SW 1271 (cell line): ENCODE measurements around the gene RUFY1.

Experiments
- DNase-seq, 2 experiments: peaks; one replicate each; lab custom pipeline; 2025; lab: John Stamatoyannopoulos, UW

RUFY1 gene

GRCh38 chr5:179605026-179605833, 54.9 kb downstream of the RUFY1 start:
- no peak for DNase-seq

- no peak for DNase-seq
These were observed 55.9 kb downstream of the RUFY1 start for GRCh38 chr5:179606071-179606909.

GRCh38 chr5:179606910-179607159, 56.5 kb downstream of the RUFY1 start:
- no peak for DNase-seq

- no peak for DNase-seq
These were observed 57.0 kb downstream of the RUFY1 start for GRCh38 chr5:179607160-179607931.

- DNase-seq, result no peak
These were observed 57.8 kb downstream of the RUFY1 start for GRCh38 chr5:179608131-179608581.

- no peak for DNase-seq
These were observed 59.4 kb downstream of the RUFY1 start for GRCh38 chr5:179609834-179610108.

GRCh38 chr5:179610109-179610902, 60.0 kb downstream of the RUFY1 start:
- no peak for DNase-seq

GRCh38 chr5:179610903-179611265, 60.5 kb downstream of the RUFY1 start:
- DNase-seq, result no peak

GRCh38 chr5:179612577-179613459, 62.5 kb downstream of the RUFY1 start:
- DNase-seq, result no peak

- DNase-seq, result no peak
These were observed 63.2 kb downstream of the RUFY1 start for GRCh38 chr5:179613460-179614071.

- DNase-seq, result no peak
These were observed 64.4 kb downstream of the RUFY1 start for GRCh38 chr5:179614745-179615144.

GRCh38 chr5:179615203-179615602, 64.8 kb downstream of the RUFY1 start:
- DNase-seq, result no peak

GRCh38 chr5:179616002-179616594, 65.7 kb downstream of the RUFY1 start:
- no peak for DNase-seq

- DNase-seq, result no peak
These were observed 67.6 kb downstream of the RUFY1 start for GRCh38 chr5:179617930-179618329.

- no peak for DNase-seq
These were observed 68.7 kb downstream of the RUFY1 start for GRCh38 chr5:179618923-179619554.

- no peak for DNase-seq
These were observed 69.4 kb downstream of the RUFY1 start for GRCh38 chr5:179619776-179620175.

GRCh38 chr5:179620293-179620692, 69.9 kb downstream of the RUFY1 start:
- DNase-seq, result no peak

- no peak for DNase-seq
These were observed 70.5 kb downstream of the RUFY1 start for GRCh38 chr5:179620703-179621350.

- DNase-seq, result no peak
These were observed 71.3 kb downstream of the RUFY1 start for GRCh38 chr5:179621551-179622214.
